NCI-H2081 treated with DMSO at 0.1 percent for 48 hours (cell line): ENCODE measurements around the gene SLC5A2.
"Not testable (repeated sequence)": the region's sequence is repeated elsewhere in the genome, so short reads cannot be mapped to it uniquely, and the experiment has no call there.

Experiments used
- DNase-seq: peaks from one replicate; lab custom pipeline; 2025; lab: John Stamatoyannopoulos, UW

The SLC5A2 gene

DNA sequence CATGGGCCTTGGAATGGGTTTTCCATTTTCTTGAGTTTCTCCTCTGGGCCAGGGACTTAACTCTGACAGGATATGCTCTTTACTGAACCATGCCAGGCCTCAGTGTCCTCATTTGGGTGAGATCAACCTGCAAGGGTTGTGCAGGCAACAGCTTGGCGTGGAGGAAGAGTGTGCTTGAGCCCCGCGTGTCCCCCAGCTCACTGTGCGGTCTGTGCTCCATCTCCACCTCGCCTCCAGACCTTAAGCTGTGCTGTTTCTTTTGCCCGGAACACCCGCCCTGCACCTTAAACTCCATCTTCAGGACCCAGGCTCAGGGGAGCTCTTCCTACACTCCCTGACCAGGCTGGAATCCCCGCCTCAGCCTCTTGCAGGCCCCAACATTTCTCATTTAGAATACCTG lies 15.6 kb downstream of the SLC5A2 start:
- DNase-seq: no peak

GRCh38 chr16:31499928-31500327 lies 17.0 kb downstream of the SLC5A2 start:
- DNase-seq: no peak

DNA sequence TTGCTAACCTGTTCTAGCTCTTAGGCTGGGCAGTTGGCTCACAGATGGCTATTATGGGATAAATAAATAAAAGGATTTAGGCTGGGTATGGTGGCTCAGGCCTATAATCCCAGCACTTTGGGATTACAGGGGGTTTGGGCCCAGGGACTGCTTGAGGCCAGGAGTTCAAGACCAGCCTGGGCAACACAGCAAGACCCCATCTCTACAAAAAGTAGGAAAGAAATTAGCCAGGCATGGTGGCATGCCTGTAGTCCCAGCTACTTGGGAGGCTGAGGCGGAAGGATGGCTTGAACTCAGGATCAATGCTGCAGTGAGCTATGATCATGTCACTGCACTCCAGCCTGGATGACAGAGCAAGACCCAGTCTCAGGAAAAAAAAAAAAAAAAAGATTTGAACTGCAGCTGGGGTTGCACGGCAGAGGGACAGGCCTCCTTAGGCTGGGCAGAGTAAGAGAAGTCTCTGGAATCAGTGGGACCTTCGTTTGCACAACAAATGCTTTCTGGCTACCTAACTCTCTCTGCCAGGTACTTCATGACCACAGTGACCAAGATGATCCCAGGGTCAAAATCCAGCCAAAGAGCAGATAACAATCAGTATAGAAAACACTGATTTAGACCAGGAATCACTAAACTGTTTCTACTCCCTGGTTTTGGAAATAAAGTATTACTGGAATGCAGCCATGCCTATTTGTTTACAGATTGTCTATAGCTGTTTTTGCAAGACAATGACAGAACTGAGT lies 18.5 kb downstream of the SLC5A2 start:
- no peak for DNase-seq

GRCh38 chr16:31501966-31502348 lies 19.0 kb downstream of the SLC5A2 start:
- no peak for DNase-seq

- DNase-seq: no peak
Measured at GRCh38 chr16:31502981-31503380, 20.1 kb downstream of the SLC5A2 start.

DNA sequence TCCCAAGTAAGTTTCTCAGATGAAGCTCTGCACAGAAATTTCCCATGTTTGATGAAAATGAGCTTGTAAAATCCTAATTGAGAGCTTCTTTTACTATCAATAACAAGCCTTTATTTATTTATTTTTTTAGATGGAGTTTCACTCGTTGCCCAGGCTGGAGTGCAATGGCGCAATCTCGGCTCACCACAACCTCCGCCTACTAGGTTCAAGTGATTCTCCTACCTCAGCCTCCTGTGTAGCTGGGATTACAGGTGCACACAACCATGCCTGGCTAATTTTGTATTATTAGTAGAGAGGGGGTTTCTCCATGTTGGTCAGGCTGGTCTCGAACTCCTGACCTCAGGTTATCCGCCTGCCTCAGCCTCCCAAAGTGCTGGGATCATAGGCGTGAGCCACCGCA lies 20.6 kb downstream of the SLC5A2 start:
- DNase-seq: not testable (repeated sequence)

GRCh38 chr16:31504159-31504558 lies 21.2 kb downstream of the SLC5A2 start:
- no peak for DNase-seq

- no peak for DNase-seq
Measured at GRCh38 chr16:31505483-31505882, 22.6 kb downstream of the SLC5A2 start.

GRCh38 chr16:31507617-31507928 lies 24.6 kb downstream of the SLC5A2 start:
- DNase-seq: no peak

DNA sequence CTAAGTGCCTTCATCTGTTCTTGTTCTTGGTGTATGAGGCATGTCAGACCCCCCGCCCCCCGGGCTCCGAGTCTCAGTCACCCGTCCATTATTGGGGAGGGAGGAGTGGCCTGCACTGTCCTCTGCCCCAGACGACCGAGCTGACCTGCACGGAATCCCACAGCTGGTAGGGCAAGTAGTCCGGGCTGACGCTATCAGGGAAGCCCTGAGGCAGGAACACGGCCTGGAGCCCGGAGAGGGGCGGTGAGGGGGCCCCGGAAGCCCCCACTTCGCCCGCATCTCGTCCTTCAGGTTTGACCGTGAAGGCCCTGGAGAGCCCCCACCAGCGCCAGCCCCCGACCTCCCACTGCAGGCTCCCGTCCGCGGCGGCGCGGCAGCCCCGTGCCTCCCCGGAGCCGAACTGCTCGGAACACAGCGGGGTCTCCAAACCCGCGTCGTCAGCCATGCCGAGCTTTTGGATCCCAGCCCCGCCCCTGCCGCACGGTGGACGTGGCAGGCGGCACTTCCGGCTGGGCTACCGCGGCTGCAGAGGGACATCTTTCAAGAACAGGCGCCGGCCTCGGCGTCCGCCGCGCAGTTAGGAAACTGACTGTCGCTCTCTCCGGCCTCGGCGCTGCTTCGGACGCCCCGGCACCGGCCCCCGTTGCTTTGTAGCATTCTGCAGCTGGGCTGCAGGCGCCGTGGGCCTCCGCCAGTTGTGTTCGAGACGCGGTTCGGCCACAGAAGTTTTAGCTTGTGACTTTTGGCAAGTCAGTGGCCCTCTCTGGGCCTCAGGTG lies 25.2 kb downstream of the SLC5A2 start, which contains the start of gene RUSF1:
RUSF1 (minus strand) TSS at position 463 of the 777 bp plus-strand sequence; CDS start at position 445, 18 bp downstream.
- peak; percentile 27 for DNase-seq

DNA sequence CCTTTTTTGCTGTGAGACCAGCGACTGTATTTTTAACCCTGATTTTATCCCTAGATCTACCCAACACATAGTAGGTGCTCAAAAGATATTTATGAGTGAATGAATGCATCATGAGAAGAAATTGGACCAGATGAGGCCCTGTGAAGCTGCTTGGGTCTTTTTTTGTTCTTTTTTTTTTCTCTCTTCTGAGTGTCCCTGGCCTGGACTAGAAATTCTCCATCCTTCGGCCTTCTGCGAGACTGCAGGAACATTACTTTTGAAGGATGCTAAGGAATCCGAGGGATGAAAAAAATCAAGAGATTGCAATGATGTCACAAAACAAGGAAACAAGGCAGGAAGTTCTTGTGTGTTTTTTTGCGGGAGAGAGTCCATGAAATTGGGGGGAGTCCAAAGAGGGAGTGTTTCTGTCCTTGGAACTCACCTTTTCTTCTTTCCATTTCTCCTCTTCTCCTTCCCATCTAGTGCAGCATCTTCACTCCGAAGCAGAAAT lies 25.8 kb downstream of the SLC5A2 start:
- no peak for DNase-seq

DNA sequence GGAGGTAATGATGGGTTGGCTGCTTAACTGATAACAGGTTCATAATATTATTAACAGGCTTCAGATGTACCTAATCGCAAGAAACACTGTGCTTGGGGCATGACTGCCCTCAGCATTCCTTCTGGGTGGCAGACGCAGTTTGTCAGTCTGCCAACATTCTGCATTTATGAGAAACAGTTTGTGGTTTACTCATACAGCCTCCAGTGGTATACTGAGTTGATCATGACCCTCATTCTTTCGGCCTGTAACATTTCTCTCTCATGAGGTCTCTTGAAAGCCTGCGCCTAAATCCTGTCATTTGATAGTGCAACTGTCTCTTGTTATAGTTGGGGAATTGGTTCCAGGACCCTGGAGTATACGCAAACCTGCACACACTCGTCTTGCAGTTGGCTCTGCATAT lies 30.2 kb downstream of the SLC5A2 start:
- DNase-seq: no peak

GRCh38 chr16:31513884-31514283 lies 31.0 kb downstream of the SLC5A2 start:
- DNase-seq: no peak

- DNase-seq: no peak
Measured at GRCh38 chr16:31517800-31518402, 35.0 kb downstream of the SLC5A2 start.

DNA sequence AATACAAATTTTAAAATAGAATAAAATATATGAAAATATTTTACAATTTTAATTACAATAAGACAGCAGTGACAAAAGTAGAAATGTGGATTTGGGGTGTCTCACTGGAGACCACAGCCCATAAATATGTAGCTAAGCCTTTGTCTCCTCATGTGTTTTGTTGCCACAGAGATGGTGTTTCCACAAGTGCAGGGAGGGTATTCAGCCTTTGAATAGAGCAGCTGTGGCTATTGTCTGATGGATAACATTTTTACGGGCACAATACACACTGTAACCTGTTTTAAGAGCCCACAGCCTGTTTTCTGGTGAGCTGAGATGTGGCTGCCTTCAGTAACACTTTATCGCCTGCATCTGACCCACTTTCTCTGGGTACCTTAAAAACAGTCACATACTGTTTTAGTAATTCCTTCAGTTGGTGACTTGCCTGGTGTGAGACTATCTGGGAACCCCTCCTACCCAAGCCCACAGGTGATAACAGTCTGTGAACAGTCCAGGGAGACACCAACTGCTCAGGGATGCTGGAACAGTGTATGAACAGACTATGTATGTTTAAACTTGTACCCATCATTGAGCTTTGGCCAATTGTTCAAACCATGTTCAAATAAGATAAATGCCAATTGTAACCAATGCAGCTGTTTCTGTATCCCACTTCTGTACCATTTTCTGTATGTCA lies 37.0 kb downstream of the SLC5A2 start:
- DNase-seq: no peak

DNA sequence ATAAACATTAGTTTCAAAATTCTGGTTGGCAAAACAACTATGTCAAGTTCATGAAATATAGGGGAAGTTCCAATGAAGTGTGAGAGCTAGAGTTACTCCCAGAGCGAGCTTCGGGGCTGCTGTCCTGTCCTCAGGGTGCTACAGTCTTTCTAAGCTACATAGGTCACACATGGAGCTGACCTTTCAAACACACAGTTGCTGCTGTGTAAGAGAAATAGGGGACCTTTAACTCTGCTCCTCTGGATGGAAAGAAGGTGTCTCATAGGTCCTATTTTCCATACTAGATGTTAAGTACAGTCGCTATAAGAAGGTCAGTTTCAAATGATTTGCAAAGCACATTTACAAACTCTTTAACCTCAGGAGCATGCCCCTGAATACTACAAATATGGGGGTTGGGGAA lies 38.4 kb downstream of the SLC5A2 start:
- no peak for DNase-seq

- no peak for DNase-seq
Measured at GRCh38 chr16:31522071-31522470, 39.1 kb downstream of the SLC5A2 start.

GRCh38 chr16:31523768-31524167 lies 40.8 kb downstream of the SLC5A2 start:
- not testable (repeated sequence) for DNase-seq

- no peak for DNase-seq
Measured at GRCh38 chr16:31525113-31525512, 42.2 kb downstream of the SLC5A2 start.

- DNase-seq: no peak
Measured at GRCh38 chr16:31527734-31528274, 44.9 kb downstream of the SLC5A2 start, which contains the start of gene AHSP. AHSP (plus strand) TSS chr16:31527900; CDS start chr16:31528140, 240 bp downstream.

DNA sequence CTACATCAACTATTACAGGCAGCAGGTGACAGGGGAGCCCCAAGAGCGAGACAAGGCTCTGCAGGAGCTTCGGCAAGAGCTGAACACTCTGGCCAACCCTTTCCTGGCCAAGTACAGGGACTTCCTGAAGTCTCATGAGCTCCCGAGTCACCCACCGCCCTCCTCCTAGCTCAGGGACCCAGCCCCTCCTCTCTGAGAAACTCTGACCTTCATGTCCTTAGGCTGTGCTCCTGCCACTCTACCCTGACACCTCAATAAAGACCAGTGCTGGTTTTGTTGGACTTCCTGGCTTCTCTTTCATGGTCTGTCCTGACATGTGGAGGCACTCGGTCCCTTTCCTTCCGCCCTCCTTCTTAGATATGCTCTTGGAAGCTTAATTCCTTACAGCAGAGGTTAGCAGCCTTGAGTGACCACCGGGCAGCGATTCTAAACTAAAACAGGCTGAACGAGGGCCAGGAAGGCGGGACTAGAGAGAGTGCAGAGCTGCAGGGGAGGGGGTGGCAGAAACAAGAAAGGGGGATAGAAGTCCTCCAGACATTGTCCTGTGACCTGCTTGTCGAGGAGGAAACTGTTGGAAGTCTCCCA lies 45.7 kb downstream of the SLC5A2 start:
- no peak for DNase-seq
